Measurements from ENCODE around the gene SLC28A1. TPM values are rescaled to one million over a fixed set of nuclear protein-coding genes. Genes with fewer than 3 reads are reported as not detected.
A peak's percentile ranks its signal among the peaks of the same experiment; 100 is the strongest.
"Not testable (repeated sequence)": the region's sequence is repeated elsewhere in the genome, so short reads cannot be mapped to it uniquely, and the experiment has no call there.

The SLC28A1 gene
- total RNA-seq, 2 experiments from 2014 or later: not detected

DNA sequence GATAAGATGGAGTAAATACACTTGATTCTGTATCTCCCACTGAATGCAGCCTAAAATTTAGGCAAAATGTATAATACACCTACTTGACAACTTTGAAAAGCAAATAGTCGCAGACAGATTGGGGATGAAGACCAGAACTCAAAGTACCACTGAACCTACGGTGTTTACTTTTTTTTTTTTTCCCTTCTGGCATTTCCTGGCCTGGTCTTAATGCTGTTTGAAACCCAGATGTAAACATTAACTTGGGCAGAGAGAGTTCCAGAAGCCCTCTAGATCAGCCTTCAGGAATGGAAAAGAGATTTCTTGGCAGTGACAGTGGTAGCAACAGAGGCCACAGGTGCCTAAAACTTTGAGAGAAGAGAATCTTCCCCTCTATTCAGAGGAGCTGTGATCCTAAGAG is 39.5 kb upstream of the SLC28A1 start:
- intact Hi-C loops (cut with micrococcal nuclease; ENCODE audit: unreplicated experiment): loop anchor here (1.0 to 10.0 kb wide), 3 partner anchors 83 to 320 kb away; no protein-coding TSS in a partner anchor
- Histone ChIP-seq H3K4me3 (ENCODE audit: low read depth, low read length, poor library complexity, severe bottlenecking) (no peak overlapping the region), H3K79me2 (ENCODE audit: insufficient read depth, low read depth, low read length) (no peaks in the 10 kb centered on the region), H3K9me3 (ENCODE audit: low read length) (peaks cover 11% of the 10 kb centered on the region; the same call in 1 of the 2 replicates), H4K20me1 (ENCODE audit: insufficient read depth, low read length) (no peaks in the 10 kb centered on the region), H3K4me2 (ENCODE audit: low read length) (no peak overlapping the region), H3K27ac (ENCODE audit: low read depth, low read length, poor library complexity, severe bottlenecking) (no peak overlapping the region), H3K4me1 (ENCODE audit: insufficient read depth, low read length, poor library complexity, severe bottlenecking) (no peaks in the 10 kb centered on the region), H2AFZ (ENCODE audit: low read length) (no peak overlapping the region), H3K9me2 (ENCODE audit: insufficient read depth, low read length) (no peaks in the 10 kb centered on the region), H3K36me3 (ENCODE audit: insufficient read depth, low read length) (no peaks in the 10 kb centered on the region)
- no peak for TF ChIP-seq EZH2phosphoT487 (IDR thresholded peaks at IDR 0.05; ENCODE audit: borderline replicate concordance, low read depth, low read length)
- no peak for TF ChIP-seq CTCF (conservative IDR thresholded peaks at IDR 0.05; ENCODE audit: low read length)
- BruUV-seq (replicated peaks): no TSS peak
- ChIA-PET POLR2A (no interaction called here), CTCF (ENCODE audit: unreplicated experiment) (no interaction called here)
- DNase-seq (ENCODE audit: low spot score): no peak

- peak; percentile 60 for DNase-seq (ENCODE audit: low spot score)
- CTCF ChIA-PET (ENCODE audit: unreplicated experiment); H3K4me2 ChIP-seq (ENCODE audit: low read length); BruUV-seq (replicated peaks); H3K4me3 ChIP-seq (ENCODE audit: low read depth, low read length, poor library complexity, severe bottlenecking); POLR2A ChIA-PET; H3K4me1 ChIP-seq (ENCODE audit: insufficient read depth, low read length, poor library complexity, severe bottlenecking); H2AFZ ChIP-seq (ENCODE audit: low read length); H3K79me2 ChIP-seq (ENCODE audit: insufficient read depth, low read depth, low read length); H4K20me1 ChIP-seq (ENCODE audit: insufficient read depth, low read length); H3K27ac ChIP-seq (ENCODE audit: low read depth, low read length, poor library complexity, severe bottlenecking); H3K36me3 ChIP-seq (ENCODE audit: insufficient read depth, low read length); H3K9me2 ChIP-seq (ENCODE audit: insufficient read depth, low read length): not testable (repeated sequence)
- peaks cover 11% of the 10 kb centered on the region; the same call in 1 of the 2 replicates for H3K9me3 ChIP-seq (ENCODE audit: low read length)
- intact Hi-C loops (cut with micrococcal nuclease; ENCODE audit: unreplicated experiment): loop anchor here (1.0 to 10.0 kb wide), 3 partner anchors 83 to 319 kb away; no protein-coding TSS in a partner anchor
- TF ChIP-seq CTCF (conservative IDR thresholded peaks at IDR 0.05; ENCODE audit: low read length): peak; percentile 83
These were observed 38.8 kb upstream of the SLC28A1 start for GRCh38 chr15:84845631-84846030.

GRCh38 chr15:84846269-84846668 is 38.2 kb upstream of the SLC28A1 start:
- Histone ChIP-seq H3K9me3 (ENCODE audit: low read length) (peaks cover 11% of the 10 kb centered on the region; the same call in 1 of the 2 replicates), H2AFZ (ENCODE audit: low read length) (no peak overlapping the region), H3K36me3 (ENCODE audit: insufficient read depth, low read length) (no peaks in the 10 kb centered on the region), H3K4me3 (ENCODE audit: low read depth, low read length, poor library complexity, severe bottlenecking) (no peak overlapping the region), H3K27ac (ENCODE audit: low read depth, low read length, poor library complexity, severe bottlenecking) (no peak overlapping the region), H3K79me2 (ENCODE audit: insufficient read depth, low read depth, low read length) (no peaks in the 10 kb centered on the region), H3K4me1 (ENCODE audit: insufficient read depth, low read length, poor library complexity, severe bottlenecking) (no peaks in the 10 kb centered on the region), H4K20me1 (ENCODE audit: insufficient read depth, low read length) (no peaks in the 10 kb centered on the region), H3K9me2 (ENCODE audit: insufficient read depth, low read length) (no peaks in the 10 kb centered on the region), H3K4me2 (ENCODE audit: low read length) (no peak overlapping the region)
- CTCF ChIA-PET (ENCODE audit: unreplicated experiment): no interaction called here
- TF ChIP-seq CTCF (conservative IDR thresholded peaks at IDR 0.05; ENCODE audit: low read length) (no peak), EZH2phosphoT487 (IDR thresholded peaks at IDR 0.05; ENCODE audit: borderline replicate concordance, low read depth, low read length) (no peak)
- DNase-seq (ENCODE audit: low spot score): no peak
- POLR2A ChIA-PET: no interaction called here
- intact Hi-C loops (cut with micrococcal nuclease; ENCODE audit: unreplicated experiment): loop anchor here (10.0 kb wide), 1 partner anchor 319 kb away; no protein-coding TSS in a partner anchor
- no TSS peak for BruUV-seq (replicated peaks)

All from OCI-LY7 (cell line).